ENCODE measurements around the gene GAB3. TPM values are rescaled to one million over a fixed set of nuclear protein-coding genes. Genes with fewer than 3 reads are reported as not detected.
"Not testable (repeated sequence)": the region's sequence is repeated elsewhere in the genome, so short reads cannot be mapped to it uniquely, and the experiment has no call there.

GAB3 gene
- total RNA-seq, 2 experiments from 2014 or later = 20.0 to 26.6 TPM

DNA sequence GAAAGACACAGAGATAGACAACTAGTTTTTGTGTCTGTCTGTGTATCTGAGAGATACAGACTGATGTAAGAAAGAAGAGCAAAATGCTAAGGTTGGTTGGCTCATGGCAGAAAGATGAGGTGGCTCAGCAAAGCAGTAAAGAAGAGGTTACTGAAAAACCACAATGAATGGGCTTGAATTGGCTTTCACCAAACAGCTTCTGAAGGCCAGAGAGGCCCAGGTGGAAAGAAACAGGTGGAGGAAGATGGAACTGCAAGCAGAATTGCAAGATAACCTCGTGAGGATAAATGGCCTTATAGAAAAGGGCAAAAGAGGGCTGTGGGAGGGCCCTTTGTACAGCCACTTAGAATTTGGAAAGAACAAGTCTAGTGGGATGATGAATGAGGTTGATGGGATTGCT, 39.6 kb downstream of the GAB3 start:
- Mint-ChIP-seq H3K9me3 (ENCODE audit: low read depth) (no peaks in the 10 kb centered on the region), H3K27ac (peak overlapping the region; percentile 89), H3K4me1 (peaks cover 54% of the 10 kb centered on the region), H3K4me3 (no peak overlapping the region), H3K27me3 (no peaks in the 10 kb centered on the region), H3K36me3 (peaks cover 47% of the 10 kb centered on the region)
- CTCF ChIA-PET = interaction anchor here (1.0 to 1.5 kb wide), 2 partner anchors 23 to 37 kb away, joined by 3 read pairs; no protein-coding TSS in a partner anchor
- DNase-seq (no peak), ATAC-seq (no peak)

GRCh38 chrX:154710309-154710708, 40.6 kb downstream of the GAB3 start:
- peaks cover 47% of the 10 kb centered on the region for H3K4me1 Mint-ChIP-seq
- DNase-seq (no peak), ATAC-seq (no peak)
- H3K9me3 Mint-ChIP-seq (ENCODE audit: low read depth) = no peaks in the 10 kb centered on the region
- H3K4me3 Mint-ChIP-seq = no peak overlapping the region
- peaks cover 53% of the 10 kb centered on the region for H3K36me3 Mint-ChIP-seq
- no peaks in the 10 kb centered on the region for H3K27me3 Mint-ChIP-seq
- no peak overlapping the region for H3K27ac Mint-ChIP-seq
- CTCF ChIA-PET = no interaction called here

GRCh38 chrX:154698630-154699248, 52.1 kb downstream of the GAB3 start:
- Mint-ChIP-seq H3K36me3 (peaks cover 67% of the 10 kb centered on the region), H3K27ac (no peak overlapping the region), H3K4me3 (no peak overlapping the region), H3K4me1 (peaks cover 5% of the 10 kb centered on the region), H3K9me3 (ENCODE audit: low read depth) (no peaks in the 10 kb centered on the region), H3K27me3 (no peaks in the 10 kb centered on the region)
- CTCF ChIA-PET = no interaction called here
- DNase-seq (no peak), ATAC-seq (no peak)

DNA sequence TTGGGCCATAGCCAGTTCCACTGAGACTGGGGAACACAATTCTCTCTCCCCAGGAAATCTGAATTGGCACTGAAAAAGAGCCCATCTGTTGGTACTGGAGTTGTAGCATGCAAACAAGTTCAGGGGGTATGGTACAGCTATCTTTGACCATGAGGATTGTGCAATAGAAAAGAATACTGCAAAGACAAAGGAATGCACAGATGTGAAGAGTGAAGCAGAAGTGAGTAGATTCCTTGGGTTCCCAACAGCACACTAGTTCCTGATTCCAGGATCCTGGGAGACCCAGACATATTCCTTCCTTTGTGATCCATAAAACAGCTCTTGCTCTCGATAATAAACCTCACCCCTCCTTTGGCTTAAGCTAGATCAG, 54.2 kb downstream of the GAB3 start:
- no peak overlapping the region for H3K4me3 Mint-ChIP-seq
- CTCF ChIA-PET = no interaction called here
- peaks cover 5% of the 10 kb centered on the region for H3K4me1 Mint-ChIP-seq
- no peaks in the 10 kb centered on the region for H3K27me3 Mint-ChIP-seq
- ATAC-seq = no peak
- peaks cover 65% of the 10 kb centered on the region for H3K36me3 Mint-ChIP-seq
- peak overlapping the region; percentile 36 for H3K27ac Mint-ChIP-seq
- H3K9me3 Mint-ChIP-seq (ENCODE audit: low read depth) = no peaks in the 10 kb centered on the region
- DNase-seq = no peak

DNA sequence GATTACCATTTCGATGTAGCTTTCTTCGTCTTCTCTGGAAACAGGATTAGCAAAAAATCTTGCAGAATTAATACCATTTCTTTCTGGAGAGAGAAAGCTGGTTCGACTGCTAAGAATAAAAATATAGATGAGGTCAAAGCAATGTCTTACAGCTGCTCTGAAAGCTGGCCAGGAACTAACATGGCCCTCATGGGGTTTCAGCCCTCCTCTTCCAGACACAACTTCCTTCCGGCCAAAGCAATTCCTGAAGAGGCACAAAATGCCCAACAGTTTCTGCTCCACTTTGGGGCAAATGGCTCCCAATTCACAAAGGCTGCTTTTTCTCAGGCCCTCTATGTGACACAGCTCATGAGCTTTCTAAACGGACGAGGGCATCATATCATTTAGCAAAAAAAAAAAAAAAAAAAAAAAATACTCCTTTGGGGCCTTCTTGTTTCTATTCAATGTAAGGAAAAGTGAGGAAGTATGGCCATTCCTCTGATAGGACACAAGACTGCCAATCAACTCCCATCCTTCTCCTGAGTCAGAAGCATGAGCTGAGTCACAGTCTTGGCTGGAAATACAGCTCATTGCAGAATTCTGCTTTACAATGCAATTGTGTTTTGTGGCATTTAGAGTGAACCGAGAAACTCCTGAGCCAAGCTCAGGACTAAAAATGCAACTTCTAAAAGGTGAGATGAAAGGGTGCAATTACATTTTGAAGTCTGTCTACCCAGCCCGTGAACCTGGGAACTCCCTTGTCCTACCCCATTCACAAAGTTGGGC, 54.8 kb downstream of the GAB3 start:
- peak overlapping the region; percentile 36 for H3K27ac Mint-ChIP-seq
- H3K9me3 Mint-ChIP-seq (ENCODE audit: low read depth) = no peaks in the 10 kb centered on the region
- H3K4me3 Mint-ChIP-seq = no peak overlapping the region
- no peaks in the 10 kb centered on the region for H3K27me3 Mint-ChIP-seq
- peaks cover 65% of the 10 kb centered on the region for H3K36me3 Mint-ChIP-seq
- CTCF ChIA-PET = interaction anchor here (0.6 to 1.2 kb wide), 2 partner anchors 17 to 21 kb away, joined by 4 to 5 read pairs; no protein-coding TSS in a partner anchor
- peaks cover 5% of the 10 kb centered on the region for H3K4me1 Mint-ChIP-seq
- ATAC-seq (no peak), DNase-seq (no peak)

GRCh38 chrX:154693394-154693793, 57.5 kb downstream of the GAB3 start:
- CTCF ChIA-PET = interaction anchor here (1.2 kb wide), 1 partner anchor 58 kb away, joined by 3 read pairs; the partner anchor contains the start of gene GAB3
- peaks cover 54% of the 10 kb centered on the region for H3K36me3 Mint-ChIP-seq

DNA sequence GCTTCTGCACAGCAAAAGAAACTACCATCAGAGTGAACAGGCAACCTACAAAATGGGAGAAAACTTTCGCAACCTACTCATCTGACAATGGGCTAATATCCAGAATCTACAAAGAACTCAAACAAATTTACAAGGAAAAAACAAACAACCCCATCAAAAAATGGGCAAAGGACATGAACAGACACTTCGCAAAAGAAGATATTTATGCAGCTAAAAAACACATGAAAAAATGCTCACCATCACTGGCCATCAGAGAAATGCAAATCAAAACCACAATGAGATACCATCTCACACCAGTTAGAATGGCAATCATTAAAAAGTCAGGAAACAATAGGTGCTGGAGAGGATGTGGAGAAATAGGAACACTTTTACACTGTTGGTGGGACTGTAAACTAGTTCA, 60.4 kb downstream of the GAB3 start:
- H3K4me1 Mint-ChIP-seq; ATAC-seq; CTCF ChIA-PET; H3K4me3 Mint-ChIP-seq; DNase-seq; H3K27ac Mint-ChIP-seq; H3K9me3 Mint-ChIP-seq (ENCODE audit: low read depth); H3K27me3 Mint-ChIP-seq: not testable (repeated sequence)
- peaks cover 41% of the 10 kb centered on the region for H3K36me3 Mint-ChIP-seq

More at GRCh38 chrX:154693394-154693793, 57.5 kb downstream of the GAB3 start:
- peaks cover 5% of the 10 kb centered on the region for H3K4me1 Mint-ChIP-seq
- no peaks in the 10 kb centered on the region for H3K9me3 Mint-ChIP-seq (ENCODE audit: low read depth)
- H3K27ac Mint-ChIP-seq = no peak overlapping the region
- DNase-seq = no peak
- H3K27me3 Mint-ChIP-seq = no peaks in the 10 kb centered on the region
- no peak for ATAC-seq
- no peak overlapping the region for H3K4me3 Mint-ChIP-seq

- DNase-seq; H3K4me3 Mint-ChIP-seq; CTCF ChIA-PET; ATAC-seq; H3K4me1 Mint-ChIP-seq; H3K9me3 Mint-ChIP-seq (ENCODE audit: low read depth); H3K27me3 Mint-ChIP-seq; H3K27ac Mint-ChIP-seq: not testable (repeated sequence)
- H3K36me3 Mint-ChIP-seq = peaks cover 17% of the 10 kb centered on the region
These were observed 78.8 kb downstream of the GAB3 start for GRCh38 chrX:154672084-154672483.

DNA sequence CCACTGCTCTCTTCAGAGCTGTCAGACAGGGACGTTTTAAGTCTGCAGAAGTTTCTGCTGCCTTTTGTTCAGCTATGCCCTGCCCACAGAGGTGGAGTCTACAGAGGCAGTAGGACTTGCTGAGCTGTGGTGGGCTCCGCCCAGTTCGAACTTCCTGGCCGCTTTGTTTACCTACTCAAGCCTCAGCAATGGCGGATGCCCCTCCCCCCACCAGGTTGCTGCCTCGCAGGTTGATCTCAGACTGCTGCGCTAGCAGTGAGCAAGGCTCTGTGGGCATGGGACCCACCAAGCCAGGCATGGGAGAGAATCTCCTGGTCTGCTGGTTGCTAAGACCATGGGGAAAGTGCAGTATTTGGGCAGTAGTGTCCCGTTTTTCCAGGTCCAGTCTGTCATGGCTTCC, 80.0 kb downstream of the GAB3 start:
- DNase-seq; H3K4me3 Mint-ChIP-seq; H3K27me3 Mint-ChIP-seq; ATAC-seq; CTCF ChIA-PET; H3K9me3 Mint-ChIP-seq (ENCODE audit: low read depth); H3K4me1 Mint-ChIP-seq; H3K27ac Mint-ChIP-seq: not testable (repeated sequence)
- peaks cover 14% of the 10 kb centered on the region for H3K36me3 Mint-ChIP-seq

- no peaks in the 10 kb centered on the region for H3K27me3 Mint-ChIP-seq
- H3K9me3 Mint-ChIP-seq (ENCODE audit: low read depth) = no peaks in the 10 kb centered on the region
- CTCF ChIA-PET = interaction anchor here (0.8 kb wide), 2 partner anchors 72 to 86 kb away, joined by 3 read pairs; no protein-coding TSS in a partner anchor
- ATAC-seq (no peak), DNase-seq (no peak)
- peaks cover 5% of the 10 kb centered on the region for H3K36me3 Mint-ChIP-seq
- H3K27ac Mint-ChIP-seq = no peak overlapping the region
- H3K4me1 Mint-ChIP-seq = peaks cover 17% of the 10 kb centered on the region
- H3K4me3 Mint-ChIP-seq = no peak overlapping the region
These were observed 89.0 kb downstream of the GAB3 start for GRCh38 chrX:154661899-154662298.

DNA sequence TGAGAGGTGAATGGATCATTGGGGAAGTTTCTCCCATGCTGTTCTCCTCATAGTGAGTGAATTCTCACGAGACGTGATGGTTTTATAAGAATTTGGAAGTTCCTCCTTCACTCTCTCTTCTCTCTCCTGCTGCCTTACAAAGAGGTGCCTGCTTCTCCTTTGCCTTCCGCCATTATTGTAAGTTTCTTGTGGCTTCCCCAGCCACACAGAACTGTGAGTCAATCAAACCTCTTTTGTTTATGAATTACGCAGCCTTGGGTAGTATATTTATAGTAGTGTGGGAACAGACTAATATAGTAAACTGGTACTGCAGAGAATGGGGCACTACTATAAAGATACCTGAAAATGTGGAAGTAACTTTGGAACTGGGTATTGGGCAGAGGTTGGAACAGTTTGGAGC, 89.7 kb downstream of the GAB3 start:
- Mint-ChIP-seq H3K36me3 (peaks cover 5% of the 10 kb centered on the region), H3K4me1 (peaks cover 17% of the 10 kb centered on the region), H3K9me3 (ENCODE audit: low read depth) (no peaks in the 10 kb centered on the region)

GRCh38 chrX:154660541-154660940, 90.3 kb downstream of the GAB3 start:
- no peak overlapping the region for H3K4me3 Mint-ChIP-seq
- ATAC-seq (peak; percentile 27), DNase-seq (no peak)
- H3K4me1 Mint-ChIP-seq = peaks cover 14% of the 10 kb centered on the region
- H3K9me3 Mint-ChIP-seq (ENCODE audit: low read depth) = no peaks in the 10 kb centered on the region
- CTCF ChIA-PET = no interaction called here
- peaks cover 5% of the 10 kb centered on the region for H3K36me3 Mint-ChIP-seq
- no peaks in the 10 kb centered on the region for H3K27me3 Mint-ChIP-seq
- no peak overlapping the region for H3K27ac Mint-ChIP-seq

More for the DNA sequence above, 89.7 kb downstream of the GAB3 start:
- CTCF ChIA-PET = no interaction called here
- ATAC-seq = no peak
- no peak overlapping the region for H3K4me3 Mint-ChIP-seq
- no peak overlapping the region for H3K27ac Mint-ChIP-seq
- no peaks in the 10 kb centered on the region for H3K27me3 Mint-ChIP-seq
- no peak for DNase-seq

GRCh38 chrX:154658957-154659356, 91.9 kb downstream of the GAB3 start:
- no peak overlapping the region for H3K4me3 Mint-ChIP-seq
- ATAC-seq (no peak), DNase-seq (no peak)
- no peaks in the 10 kb centered on the region for H3K27me3 Mint-ChIP-seq
- peaks cover 13% of the 10 kb centered on the region for H3K4me1 Mint-ChIP-seq
- H3K27ac Mint-ChIP-seq = no peak overlapping the region
- no peaks in the 10 kb centered on the region for H3K9me3 Mint-ChIP-seq (ENCODE audit: low read depth)
- H3K36me3 Mint-ChIP-seq = peaks cover 5% of the 10 kb centered on the region
- CTCF ChIA-PET = no interaction called here

DNA sequence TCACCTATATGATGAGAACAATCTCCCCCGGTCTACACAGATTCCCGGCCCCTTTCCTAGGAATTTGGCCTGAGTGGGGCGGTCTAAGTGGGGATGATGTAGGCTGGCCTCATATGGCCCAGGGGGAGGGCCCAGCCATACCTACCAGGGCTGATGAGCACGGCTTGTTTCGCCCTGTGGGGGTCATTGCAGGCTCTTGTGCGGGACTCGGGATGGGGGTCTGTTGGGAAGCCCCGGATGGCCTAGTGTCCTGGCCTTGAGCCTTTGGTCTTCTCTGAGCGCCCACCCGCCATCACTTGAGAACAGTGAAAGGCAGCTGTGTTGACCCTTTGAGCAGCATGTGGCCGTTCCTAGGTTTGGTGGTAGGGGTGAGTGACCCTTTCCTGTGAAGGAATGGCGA, 92.7 kb downstream of the GAB3 start:
- Mint-ChIP-seq H3K4me3 (no peak overlapping the region), H3K36me3 (peaks cover 5% of the 10 kb centered on the region), H3K4me1 (peaks cover 13% of the 10 kb centered on the region), H3K27me3 (no peaks in the 10 kb centered on the region), H3K27ac (no peak overlapping the region), H3K9me3 (ENCODE audit: low read depth) (no peaks in the 10 kb centered on the region)
- CTCF ChIA-PET = no interaction called here
- no peak for DNase-seq
- no peak for ATAC-seq

All from activated CD8-positive, alpha-beta memory T cell treated with anti-CD3 and anti-CD28 coated beads, Interleukin-2, amount 10 ng/mL, durations not matched to agents 7 days and 5 days (primary cell).